SU-DHL-6 (cell line): ENCODE data around the gene HIF3A.

ENCODE experiments used
- H2AFZ ChIP-seq: fragments of 200-600 bp; sonication (generic); 2 replicates; pipeline ENCODE4 v1.6.1; 2014; ENCODE audit warnings: low read depth, mild to moderate bottlenecking, moderate library complexity, mixed read lengths, antibody characterized with exemption, low read length; ENCODE audit not compliant: severe bottlenecking
- H3F3A ChIP-seq: fragments of 200-600 bp; shearing (Covaris generic); 2 replicates; pipeline ENCODE4 v1.6.0; 2016; ENCODE audit warnings: antibody characterized with exemption, mild to moderate bottlenecking; ENCODE audit not compliant: insufficient read depth
- H3K27ac ChIP-seq: fragments of 200-600 bp; sonication (generic); 2 replicates; pipeline ENCODE4 v1.5.1; 2016; ENCODE audit warnings: low read depth, mild to moderate bottlenecking, low read length, moderate library complexity, mixed read lengths
- H3K27me3 ChIP-seq: fragments of 200-600 bp; sonication (generic), shearing (Covaris generic); 2 replicates; pipeline ENCODE4 v1.6.0; 2014; ENCODE audit warnings: mild to moderate bottlenecking, low read length
- H3K36me3 ChIP-seq: fragments of 200-600 bp; sonication (generic); 2 replicates; pipeline ENCODE4 v1.6.1; 2014; ENCODE audit warnings: mild to moderate bottlenecking, low read length, mixed read lengths
- H3K4me2 ChIP-seq: fragments of 300-600, 200-600 bp; shearing (Covaris generic), sonication (generic); 2 replicates; pipeline ENCODE4 v1.6.0; 2014; ENCODE audit warnings: low read length, low read depth, mild to moderate bottlenecking; ENCODE audit not compliant: poor library complexity, severe bottlenecking
- H3K4me3 ChIP-seq: fragments of 200-600 bp; sonication (generic); 2 replicates; pipeline ENCODE4 v1.5.1; 2014; ENCODE audit warnings: antibody characterized with exemption, low read length, mild to moderate bottlenecking, mixed read lengths; ENCODE audit not compliant: insufficient read depth, poor library complexity, severe bottlenecking
- H3K79me2 ChIP-seq: fragments of 200-600 bp; sonication (generic); 2 replicates; pipeline ENCODE4 v1.6.1; 2014; ENCODE audit warnings: mild to moderate bottlenecking, low read length, moderate library complexity; ENCODE audit not compliant: insufficient read depth
- H3K9ac ChIP-seq: fragments of 200-600 bp; sonication (generic); 2 replicates; pipeline ENCODE4 v1.7.0; 2014; ENCODE audit warnings: mild to moderate bottlenecking, low read length
- H3K9me2 ChIP-seq: fragments of 200-600 bp; sonication (generic); replicated peaks from 2 replicates; pipeline ENCODE4 v1.6.1; 2014; ENCODE audit warnings: low read length; ENCODE audit not compliant: insufficient read depth
- H3K9me3 ChIP-seq: fragments of 200-600 bp; sonication (generic); 2 replicates; pipeline ENCODE4 v1.6.1; 2014; ENCODE audit warnings: low read length, mixed read lengths; ENCODE audit not compliant: insufficient read depth
- H4K20me1 ChIP-seq: fragments of 200-600 bp; sonication (generic); 2 replicates; pipeline ENCODE4 v1.6.1; 2014; ENCODE audit warnings: low read depth, mild to moderate bottlenecking, antibody characterized with exemption, low read length, moderate library complexity, mixed read lengths
- CTCF ChIP-seq: fragments of 200-600 bp; sonication (generic); IDR thresholded peaks from one replicate; pipeline ENCODE4 v1.5.1; 2017; ENCODE audit warnings: antibody characterized with exemption, mild to moderate bottlenecking, low read length, moderate library complexity; ENCODE audit not compliant: insufficient read depth, poor library complexity, severe bottlenecking
- EZH2phosphoT487 ChIP-seq: fragments of 200-600 bp; sonication (generic), shearing (Covaris generic); conservative IDR thresholded peaks from 2 replicates; pipeline ENCODE4 v1.6.1; 2018; ENCODE audit warnings: mild to moderate bottlenecking, antibody characterized with exemption, low read length, moderate library complexity, mixed read lengths

The HIF3A gene

DNA sequence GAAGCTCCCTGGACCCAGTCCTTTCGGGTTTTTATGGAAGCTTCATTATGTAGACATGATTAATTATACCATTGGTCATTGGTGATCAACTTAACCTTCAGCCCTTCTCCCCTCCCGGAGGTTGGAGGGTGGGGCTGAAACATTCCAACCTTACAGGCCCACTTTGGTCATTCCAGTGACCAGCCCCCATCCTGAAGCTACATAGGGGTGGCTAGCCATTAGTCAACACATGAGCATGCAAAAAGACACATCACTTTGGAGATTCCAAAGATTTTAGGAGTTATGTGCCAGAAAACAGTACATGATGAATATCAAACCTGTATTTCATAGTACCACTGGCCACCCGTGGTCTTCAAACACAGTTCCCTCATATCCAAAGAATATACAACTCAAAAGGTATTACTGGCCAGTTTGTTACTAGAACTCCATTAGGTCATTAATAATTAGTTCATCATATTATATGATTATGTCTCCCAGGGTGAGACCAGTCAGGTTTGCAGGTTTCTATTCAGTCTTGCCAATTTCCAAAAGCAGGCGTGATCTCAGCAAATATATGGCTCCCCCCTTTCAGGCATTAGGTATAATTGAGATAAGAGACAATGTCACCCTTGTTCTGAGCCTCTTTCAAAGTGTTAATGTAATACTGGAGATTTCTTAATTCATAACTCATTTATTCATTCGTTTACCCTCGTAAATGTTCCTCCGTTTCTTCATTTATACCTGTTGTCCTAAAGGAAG, 61.2 kb downstream of the HIF3A start:
- Histone ChIP-seq H3K27me3 (no peaks in the 10 kb centered on the region), H2AFZ (no peak overlapping the region), H3K79me2 (peaks cover 61% of the 10 kb centered on the region), H3K4me2 (no peak overlapping the region), H3K9ac (no peak overlapping the region), H3K9me2 (no peaks in the 10 kb centered on the region), H3K4me3 (no peak overlapping the region), H3K9me3 (no peaks in the 10 kb centered on the region), H3K27ac (no peak overlapping the region), H3F3A (peaks cover 9% of the 10 kb centered on the region; the same call in 1 of the 2 replicates), H3K36me3 (peaks cover 10% of the 10 kb centered on the region; the same call in 1 of the 2 replicates), H4K20me1 (peaks cover 4% of the 10 kb centered on the region; the same call in 1 of the 2 replicates)
- no peak for TF ChIP-seq CTCF

- no peak overlapping the region for H3K4me2 ChIP-seq
Observed at GRCh38 chr19:46361915-46362314, 65.1 kb downstream of the HIF3A start.

DNA sequence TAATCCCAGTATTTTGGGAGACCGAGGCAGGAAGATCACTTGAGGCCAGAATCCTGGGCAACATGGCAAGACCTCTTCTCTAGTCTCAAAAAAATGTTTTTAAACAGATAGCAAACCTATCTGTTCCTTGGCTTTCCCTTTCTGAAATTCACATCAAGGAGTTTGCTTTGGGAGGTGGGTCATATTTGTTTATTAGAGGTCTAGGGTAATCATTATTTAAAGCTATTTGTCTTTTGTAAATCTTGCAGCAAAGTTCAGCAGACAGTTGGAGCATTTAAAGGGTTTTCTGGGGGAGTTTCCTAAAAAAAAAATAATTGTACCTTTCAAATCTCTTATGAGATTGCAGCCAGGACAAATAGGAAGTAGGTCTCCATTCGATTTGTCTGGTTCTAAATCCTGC, 67.5 kb downstream of the HIF3A start:
- no peak overlapping the region for H3K9ac ChIP-seq
- peaks cover 11% of the 10 kb centered on the region; the same call in 1 of the 2 replicates for H3K36me3 ChIP-seq
- no peaks in the 10 kb centered on the region for H3K9me3 ChIP-seq
- H2AFZ ChIP-seq: no peak overlapping the region
- no peak overlapping the region for H3K4me2 ChIP-seq
- no peak for TF ChIP-seq EZH2phosphoT487
- no peaks in the 10 kb centered on the region for H3K9me2 ChIP-seq
- H3K4me3 ChIP-seq: no peak overlapping the region
- H3F3A ChIP-seq: peaks cover 9% of the 10 kb centered on the region; the same call in 1 of the 2 replicates
- peaks cover 65% of the 10 kb centered on the region for H3K79me2 ChIP-seq
- H4K20me1 ChIP-seq: no peaks in the 10 kb centered on the region
- H3K27me3 ChIP-seq: no peaks in the 10 kb centered on the region
- no peak overlapping the region for H3K27ac ChIP-seq

More at GRCh38 chr19:46361915-46362314, 65.1 kb downstream of the HIF3A start:
- H3K27ac ChIP-seq: no peak overlapping the region
- no peak overlapping the region for H3K4me3 ChIP-seq
- H3K79me2 ChIP-seq: peaks cover 74% of the 10 kb centered on the region
- no peak for TF ChIP-seq EZH2phosphoT487
- TF ChIP-seq CTCF: no peak
- H3K9me2 ChIP-seq: no peaks in the 10 kb centered on the region
- peaks cover 4% of the 10 kb centered on the region; the same call in 1 of the 2 replicates for H4K20me1 ChIP-seq
- H3K36me3 ChIP-seq: peaks cover 15% of the 10 kb centered on the region; the same call in 1 of the 2 replicates
- peaks cover 9% of the 10 kb centered on the region; the same call in 1 of the 2 replicates for H3F3A ChIP-seq
- H3K27me3 ChIP-seq: no peaks in the 10 kb centered on the region
- H3K9ac ChIP-seq: no peak overlapping the region
- H3K9me3 ChIP-seq: no peaks in the 10 kb centered on the region
- no peak overlapping the region for H2AFZ ChIP-seq

- Histone ChIP-seq H3K4me2 (no peak overlapping the region), H3K27me3 (no peaks in the 10 kb centered on the region), H3K9me3 (no peaks in the 10 kb centered on the region), H3K79me2 (peaks cover 65% of the 10 kb centered on the region), H3K27ac (no peak overlapping the region), H3K36me3 (peaks cover 11% of the 10 kb centered on the region; the same call in 1 of the 2 replicates), H4K20me1 (no peaks in the 10 kb centered on the region), H3K9ac (no peak overlapping the region), H2AFZ (no peak overlapping the region), H3K9me2 (no peaks in the 10 kb centered on the region), H3K4me3 (no peak overlapping the region), H3F3A (peaks cover 9% of the 10 kb centered on the region; the same call in 1 of the 2 replicates)
- TF ChIP-seq CTCF (no peak), EZH2phosphoT487 (no peak)
Observed at GRCh38 chr19:46365561-46365960, 68.7 kb downstream of the HIF3A start.
